Stomach (tissue), 9 donors: ENCODE data around the gene TMEM140. TPM values are rescaled to one million over a fixed set of nuclear protein-coding genes. Genes with fewer than 3 reads are reported as not detected.

Source experiments
- DNase-seq, 2 donors: peaks; one replicate each; pipeline versions ENCODE4 v3.0.0 to v3.0.0-alpha.2; 2013 to 2019
- H3K27ac ChIP-seq, 5 donors: fragments of 200-600 bp in 4 of 5; sonication (generic) in 4 of 5; one replicate each; pipeline ENCODE4 v1.5.1; 2013 to 2019; ENCODE audit warnings: mild to moderate bottlenecking in 1 of 5, moderate library complexity in 1 of 5
- H3K27me3 ChIP-seq, 3 donors: fragments of 200-600 bp; sonication (generic); one replicate each; pipeline ENCODE4 v1.5.1; 2017 to 2019; ENCODE audit warnings: mixed run types in 1 of 3
- H3K36me3 ChIP-seq, 4 donors: fragments of 200-600 bp; sonication (generic); 1 replicate in 3 of 4; 2 replicates in 1 of 4; pipeline ENCODE4 v1.5.1; 2016 to 2019
- H3K4me1 ChIP-seq, 4 donors: fragments of 200-600 bp; sonication (generic); one replicate each; pipeline ENCODE4 v1.5.1; 2016 to 2019
- H3K4me3 ChIP-seq, 4 donors: fragments of 200-600 bp; sonication (generic) in 3 of 4; one replicate each; pipeline ENCODE4 v1.5.1; 2016 to 2019; ENCODE audit warnings: mild to moderate bottlenecking in 1 of 4
- H3K9me3 ChIP-seq, 4 donors: fragments of 200-600 bp; sonication (generic); one replicate each; pipeline ENCODE4 v1.5.1; 2016 to 2019
- EP300 ChIP-seq: sonication (generic); formaldehyde crosslinking; IDR thresholded peaks from one replicate; pipeline ENCODE4 v1.6.1; 2017; ENCODE audit warnings: antibody characterized with exemption
- POLR2A ChIP-seq, 4 donors: fragments of 450-650 bp; IDR thresholded peaks; one replicate each; pipeline ENCODE4 v1.6.1; 2016; ENCODE audit warnings: antibody characterized with exemption in 4 of 4, control low read depth in 2 of 4, mild to moderate bottlenecking in 1 of 4, moderate library complexity in 1 of 4
- POLR2AphosphoS5 ChIP-seq, 3 donors: sonication (generic); formaldehyde crosslinking; IDR thresholded peaks; one replicate each; pipeline ENCODE4 v1.6.1; 2016; ENCODE audit warnings: antibody characterized with exemption in 3 of 3
- WGBS, 5 donors: extraction: QIAGEN DNeasy Blood & Tissue Kit in 3 of 5; methylation state at CpG; one replicate each; pipeline versions ENCODE4 v1.1.5 to v1.1.7; 2013 to 2018; 5-methylcytosine and 5-hydroxymethylcytosine counted together
- intact Hi-C: fragments of 100-400 bp; cut with DNase I; formaldehyde crosslinking; loops from one replicate; pipeline ENCODE4 v1.15.1; 2023; ENCODE audit warnings: low total_unique reads
- polyA plus RNA-seq, 3 donors: library from polyadenylated mRNA; stranded (reverse); fragments of 200-250 nt; gene quantifications; one replicate each; pipeline ENCODE4 v1.2.3, GENCODE V29; 2013
- total RNA-seq, 5 donors: library from RNA; depleted of rRNA; stranded (reverse); fragments of >200 nt; gene quantifications; one replicate each; pipeline versions ENCODE4 v1.1.0 to v1.2.3, GENCODE V29; 2014 to 2016
- TF ChIP-seq, protein P1 (sequence below), 7 experiments: fragments of 450-650 bp in 4 of 7; fragments of 200-600 bp in 3 of 7; sonication (generic) in 3 of 7; IDR thresholded peaks; one replicate each; pipeline ENCODE4 v1.5.1; 2016 to 2019; ENCODE audit warnings: antibody characterized with exemption in 7 of 7, control low read depth in 2 of 7, mild to moderate bottlenecking in 1 of 7
- donor health status: healthy with polysubstance abuse.
- donor health status: Bipolar disorder and iron deficiency.
- donor health status: healthy.

The TMEM140 gene
- total and polyA plus RNA-seq, 8 donors: 0.89 to 18.7 (median 7.9) TPM

GRCh38 chr7:135190703-135191102, 42.8 kb downstream of the TMEM140 start:
- TF ChIP-seq, protein P1, sequence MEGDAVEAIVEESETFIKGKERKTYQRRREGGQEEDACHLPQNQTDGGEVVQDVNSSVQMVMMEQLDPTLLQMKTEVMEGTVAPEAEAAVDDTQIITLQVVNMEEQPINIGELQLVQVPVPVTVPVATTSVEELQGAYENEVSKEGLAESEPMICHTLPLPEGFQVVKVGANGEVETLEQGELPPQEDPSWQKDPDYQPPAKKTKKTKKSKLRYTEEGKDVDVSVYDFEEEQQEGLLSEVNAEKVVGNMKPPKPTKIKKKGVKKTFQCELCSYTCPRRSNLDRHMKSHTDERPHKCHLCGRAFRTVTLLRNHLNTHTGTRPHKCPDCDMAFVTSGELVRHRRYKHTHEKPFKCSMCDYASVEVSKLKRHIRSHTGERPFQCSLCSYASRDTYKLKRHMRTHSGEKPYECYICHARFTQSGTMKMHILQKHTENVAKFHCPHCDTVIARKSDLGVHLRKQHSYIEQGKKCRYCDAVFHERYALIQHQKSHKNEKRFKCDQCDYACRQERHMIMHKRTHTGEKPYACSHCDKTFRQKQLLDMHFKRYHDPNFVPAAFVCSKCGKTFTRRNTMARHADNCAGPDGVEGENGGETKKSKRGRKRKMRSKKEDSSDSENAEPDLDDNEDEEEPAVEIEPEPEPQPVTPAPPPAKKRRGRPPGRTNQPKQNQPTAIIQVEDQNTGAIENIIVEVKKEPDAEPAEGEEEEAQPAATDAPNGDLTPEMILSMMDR (IDR thresholded peaks at IDR 0.05): no peak
- TF ChIP-seq EP300: no peak
- no peak for TF ChIP-seq POLR2A (IDR thresholded peaks at IDR 0.05)
- no peak for TF ChIP-seq POLR2AphosphoS5 (IDR thresholded peaks at IDR 0.05)
- peaks cover 5 to 18% (median 14%) of the 10 kb centered on the region in 4 donors for H3K4me1 ChIP-seq
- DNase-seq: no peak
- intact Hi-C loops: no loop called here
- no peaks in the 10 kb centered on the region for H3K9me3 ChIP-seq
- no peaks in the 10 kb centered on the region for H3K27me3 ChIP-seq
- H3K36me3 ChIP-seq: peaks cover 50 to 98% (median 94%) of the 10 kb centered on the region in 4 donors
- no peak overlapping the region for H3K27ac ChIP-seq
- no peak overlapping the region for H3K4me3 ChIP-seq

- Histone ChIP-seq H3K27ac (no peak overlapping the region), H3K27me3 (no peaks in the 10 kb centered on the region), H3K36me3 (peaks cover 57 to 98% (median 94%) of the 10 kb centered on the region in 4 donors), H3K9me3 (no peaks in the 10 kb centered on the region), H3K4me3 (no peak overlapping the region), H3K4me1 (peaks cover 5 to 18% (median 14%) of the 10 kb centered on the region in 4 donors)
- peak in 1 of 2 donors; percentile 21 for DNase-seq
- 90 to 98% (median 95%) methylated on average over 11 of the region's 11 CpGs for WGBS, 5 donors
- intact Hi-C loops: no loop called here
- TF ChIP-seq EP300 (no peak), POLR2AphosphoS5 (IDR thresholded peaks at IDR 0.05) (no peak), POLR2A (IDR thresholded peaks at IDR 0.05) (no peak)
- TF ChIP-seq, protein P1 (IDR thresholded peaks at IDR 0.05): no peak
Observed at GRCh38 chr7:135192914-135193536, 45.2 kb downstream of the TMEM140 start.

GRCh38 chr7:135193615-135194081, 45.8 kb downstream of the TMEM140 start:
- no peak for TF ChIP-seq POLR2AphosphoS5 (IDR thresholded peaks at IDR 0.05)
- TF ChIP-seq EP300: no peak
- TF ChIP-seq, protein P1 (IDR thresholded peaks at IDR 0.05): no peak
- TF ChIP-seq POLR2A (IDR thresholded peaks at IDR 0.05): no peak
- intact Hi-C loops: no loop called here
- WGBS, 5 donors: 89 to 93% (median 91%) methylated on average over 10 of the region's 10 CpGs
- no peaks in the 10 kb centered on the region for H3K27me3 ChIP-seq
- no peaks in the 10 kb centered on the region for H3K9me3 ChIP-seq
- H3K27ac ChIP-seq: no peak overlapping the region
- DNase-seq: no peak
- H3K4me1 ChIP-seq: peaks cover 5 to 18% (median 12%) of the 10 kb centered on the region in 4 donors
- H3K4me3 ChIP-seq: no peak overlapping the region
- H3K36me3 ChIP-seq: peaks cover 56 to 98% (median 94%) of the 10 kb centered on the region in 4 donors

DNA sequence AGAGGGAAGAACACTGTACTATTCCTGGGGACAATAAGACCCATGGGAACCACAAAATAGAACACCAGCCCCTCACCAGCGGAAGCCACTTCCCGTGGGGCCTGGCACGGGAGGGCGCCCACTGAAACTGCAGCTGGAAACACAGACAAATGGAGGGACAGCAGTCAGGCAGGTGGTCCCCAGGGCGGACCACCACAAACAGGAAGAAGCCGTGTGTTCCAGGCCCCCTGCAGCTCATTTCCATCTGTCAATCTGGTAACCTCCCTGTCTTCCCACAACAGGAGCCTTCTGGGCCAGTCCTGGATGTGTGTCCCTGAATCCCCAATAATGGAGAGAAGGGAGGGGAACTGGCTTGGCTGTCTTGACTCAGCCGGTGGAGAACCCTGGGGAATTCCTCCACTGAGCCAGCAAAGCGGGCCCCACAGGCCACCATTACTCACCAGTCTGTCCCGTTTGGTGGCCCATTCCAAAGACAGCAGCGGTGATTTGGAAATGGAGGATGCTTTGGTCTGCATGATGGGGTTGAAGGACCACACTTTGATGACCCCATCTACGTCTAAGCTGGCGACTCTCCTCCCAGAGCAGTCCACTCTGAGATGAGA, 46.7 kb downstream of the TMEM140 start:
- peak in 1 of 2 donors; percentile 13 for DNase-seq
- H3K4me3 ChIP-seq: no peak overlapping the region
- TF ChIP-seq POLR2AphosphoS5 (IDR thresholded peaks at IDR 0.05) (no peak), POLR2A (IDR thresholded peaks at IDR 0.05) (no peak), EP300 (no peak)
- TF ChIP-seq, protein P1 (IDR thresholded peaks at IDR 0.05): no peak
- H3K36me3 ChIP-seq: peaks cover 53 to 98% (median 94%) of the 10 kb centered on the region in 4 donors
- intact Hi-C loops: no loop called here
- peaks cover 0 to 9% (median 6%) of the 10 kb centered on the region in 4 donors for H3K4me1 ChIP-seq
- H3K27me3 ChIP-seq: no peaks in the 10 kb centered on the region
- no peak overlapping the region for H3K27ac ChIP-seq
- no peaks in the 10 kb centered on the region for H3K9me3 ChIP-seq
- 88 to 94% (median 91%) methylated on average over 8 to 12 of the region's 12 CpGs for WGBS, 5 donors
